GM12801 (cell line): ENCODE measurements around the gene LARGE1.

Source experiments
- CTCF ChIP-seq: IDR thresholded peaks from one replicate; pipeline ENCODE4 v1.5.1; 2011; ENCODE audit warnings: control low read depth; ENCODE audit not compliant: insufficient read length; ENCODE audit errors: extremely low read depth

Gene LARGE1

DNA sequence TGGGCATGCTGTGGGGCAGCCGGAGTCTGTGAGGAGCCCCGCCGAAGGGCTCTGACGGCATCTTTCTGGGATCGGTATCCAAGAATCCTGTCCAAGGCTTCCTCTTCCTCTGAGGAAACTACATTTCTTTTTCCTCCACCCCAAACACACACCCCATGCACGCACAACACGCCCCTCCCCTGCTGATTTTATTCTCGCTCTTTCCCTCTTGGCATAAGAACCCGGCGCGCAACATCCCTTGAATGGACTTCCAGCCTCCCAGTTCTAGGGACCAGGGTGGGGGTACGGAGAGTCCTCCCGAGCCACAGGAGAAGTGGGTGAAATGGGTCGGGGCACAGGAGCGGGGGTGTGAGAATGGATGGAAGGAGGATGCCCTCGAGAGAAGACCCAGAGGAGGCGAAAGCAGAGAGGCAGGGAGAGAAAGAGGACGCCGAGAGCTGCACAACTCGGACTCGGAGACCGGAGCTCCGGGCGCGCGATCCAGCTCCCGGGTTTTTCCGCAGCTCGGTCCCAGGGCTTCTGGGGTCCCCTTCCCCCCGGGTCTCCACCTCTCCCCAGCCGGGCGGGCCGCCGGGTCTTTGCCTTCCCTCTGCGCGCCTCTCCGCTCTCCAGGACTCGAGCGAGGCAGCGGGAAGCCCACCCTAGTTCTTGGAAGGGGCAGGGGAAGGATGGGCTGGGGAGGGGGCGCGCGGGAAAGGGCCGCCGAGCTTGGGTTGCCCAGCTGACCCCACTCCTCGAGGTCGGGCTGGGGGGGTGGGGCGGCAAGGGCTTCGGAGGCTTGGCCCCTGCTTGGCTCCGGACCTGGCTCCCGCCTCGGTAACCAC, 1.5 kb upstream of the LARGE1 start:
- TF ChIP-seq CTCF = no peak

GRCh38 chr22:33920927-33921524, 750 bp upstream of the LARGE1 start:
- TF ChIP-seq CTCF = no peak

DNA sequence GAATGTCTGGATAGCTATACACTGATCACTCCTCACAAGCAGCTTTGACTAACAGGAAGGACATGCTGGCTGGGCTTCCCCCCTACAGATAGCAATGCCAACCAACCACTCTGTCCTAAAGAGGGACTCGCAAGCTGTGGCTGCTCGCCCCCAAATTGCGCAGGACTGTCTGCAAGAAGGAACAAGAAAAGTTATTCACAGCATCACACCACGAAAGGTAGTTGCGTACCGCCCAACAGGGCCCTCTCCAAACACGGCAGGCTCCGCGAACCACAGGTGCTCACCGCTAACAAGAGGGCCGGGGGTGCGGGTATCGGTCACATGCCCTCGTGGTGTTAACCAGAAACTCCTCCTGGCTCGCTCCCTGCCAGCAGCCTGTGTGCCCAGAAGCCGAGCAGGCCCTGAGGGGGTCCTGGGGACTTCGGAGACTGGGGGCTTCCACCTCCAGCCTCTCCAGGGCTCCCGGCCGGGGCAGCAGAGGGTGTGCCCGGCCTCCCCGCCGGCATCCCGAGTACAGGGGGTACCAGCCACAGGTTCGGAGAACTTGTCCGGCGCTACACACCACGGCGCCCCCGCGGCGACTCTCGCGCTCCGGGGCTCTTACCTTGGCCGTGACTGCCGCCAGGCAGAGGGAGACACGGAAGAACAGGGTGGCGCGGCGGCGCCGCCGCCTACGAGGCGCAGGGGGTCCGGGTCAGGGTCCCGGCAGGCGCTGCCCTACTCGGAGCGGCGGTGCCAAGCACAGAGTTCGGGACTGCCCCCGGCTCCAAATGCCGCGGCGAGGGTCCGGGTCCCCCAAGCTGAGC, 682 bp downstream of the LARGE1 start:
- TF ChIP-seq CTCF = no peak

GRCh38 chr22:33918676-33919365, 1.5 kb downstream of the LARGE1 start:
- no peak for TF ChIP-seq CTCF

DNA sequence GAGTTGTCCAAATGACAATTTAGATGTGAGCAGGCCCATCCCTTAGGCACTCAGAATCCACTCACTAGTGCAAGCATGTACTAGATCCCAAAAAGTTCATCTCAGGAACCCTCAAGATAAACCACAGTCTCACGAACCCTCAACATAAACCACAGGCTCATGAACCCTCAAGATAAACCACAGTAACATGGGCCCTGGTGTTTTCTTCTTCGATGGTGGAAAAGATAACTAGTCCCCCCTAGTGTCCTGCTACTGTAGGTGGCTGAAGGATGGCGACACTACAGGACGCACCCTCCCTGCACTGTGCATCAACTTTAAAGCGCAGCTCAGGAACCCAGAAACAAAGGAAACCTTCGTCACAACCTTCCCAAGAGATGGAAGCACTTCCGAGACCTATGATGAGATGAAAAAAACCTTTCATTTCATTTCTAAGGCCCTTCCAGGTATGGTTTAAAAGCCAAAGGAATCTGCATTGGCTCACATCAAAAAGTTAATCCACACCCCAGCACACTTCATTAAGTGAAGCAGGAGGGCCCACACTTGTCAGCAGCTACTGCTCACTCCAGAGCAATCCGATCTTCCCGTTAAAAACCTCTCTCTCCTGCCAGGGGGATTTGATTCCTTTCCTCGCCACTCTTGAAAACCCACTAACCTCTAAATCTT, 2.4 kb downstream of the LARGE1 start:
- no peak for TF ChIP-seq CTCF

DNA sequence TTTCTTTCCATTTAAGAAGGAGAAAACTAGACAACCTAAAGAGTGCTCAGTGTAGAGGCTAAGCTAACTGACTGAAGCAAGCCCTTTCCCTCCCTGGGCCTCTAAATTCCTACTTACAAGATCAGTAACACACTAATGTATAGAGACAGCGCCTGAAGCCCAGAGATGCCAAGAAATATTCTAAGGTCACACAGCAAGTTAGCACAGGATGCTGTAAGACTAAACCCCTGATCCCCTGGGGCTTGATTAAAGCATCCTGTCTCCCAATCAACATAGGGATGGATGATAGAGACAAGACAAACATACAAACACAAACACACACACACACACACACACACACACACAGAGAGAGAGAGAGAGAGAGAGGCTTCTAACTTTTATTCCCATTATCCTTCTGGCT, 5.6 kb downstream of the LARGE1 start:
- no peak for TF ChIP-seq CTCF
